ENCODE measurements around the gene KREMEN1.

DNA sequence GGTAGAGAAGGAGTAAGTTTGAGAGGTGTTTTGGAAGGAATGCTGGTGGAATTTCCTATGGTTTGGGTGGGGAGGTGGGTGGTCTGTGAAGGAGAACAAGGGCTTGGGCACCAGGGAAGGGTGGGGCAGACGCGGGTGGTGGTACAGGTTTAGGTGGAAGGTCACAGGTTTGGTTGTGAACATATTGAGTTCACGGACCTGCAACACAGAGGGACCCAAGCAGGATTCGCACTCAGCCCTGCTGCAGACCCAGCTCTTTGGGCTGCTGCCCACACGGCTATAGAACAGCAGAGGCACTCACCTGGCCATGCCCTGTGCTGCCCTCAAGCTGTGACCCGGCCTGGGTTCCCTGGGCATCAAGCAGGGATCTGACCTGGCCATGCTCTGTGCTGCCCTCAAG, 99.4 kb downstream of the KREMEN1 start:
- TF ChIP-seq, protein P1, sequence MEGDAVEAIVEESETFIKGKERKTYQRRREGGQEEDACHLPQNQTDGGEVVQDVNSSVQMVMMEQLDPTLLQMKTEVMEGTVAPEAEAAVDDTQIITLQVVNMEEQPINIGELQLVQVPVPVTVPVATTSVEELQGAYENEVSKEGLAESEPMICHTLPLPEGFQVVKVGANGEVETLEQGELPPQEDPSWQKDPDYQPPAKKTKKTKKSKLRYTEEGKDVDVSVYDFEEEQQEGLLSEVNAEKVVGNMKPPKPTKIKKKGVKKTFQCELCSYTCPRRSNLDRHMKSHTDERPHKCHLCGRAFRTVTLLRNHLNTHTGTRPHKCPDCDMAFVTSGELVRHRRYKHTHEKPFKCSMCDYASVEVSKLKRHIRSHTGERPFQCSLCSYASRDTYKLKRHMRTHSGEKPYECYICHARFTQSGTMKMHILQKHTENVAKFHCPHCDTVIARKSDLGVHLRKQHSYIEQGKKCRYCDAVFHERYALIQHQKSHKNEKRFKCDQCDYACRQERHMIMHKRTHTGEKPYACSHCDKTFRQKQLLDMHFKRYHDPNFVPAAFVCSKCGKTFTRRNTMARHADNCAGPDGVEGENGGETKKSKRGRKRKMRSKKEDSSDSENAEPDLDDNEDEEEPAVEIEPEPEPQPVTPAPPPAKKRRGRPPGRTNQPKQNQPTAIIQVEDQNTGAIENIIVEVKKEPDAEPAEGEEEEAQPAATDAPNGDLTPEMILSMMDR (IDR thresholded peaks at IDR 0.05): no peak
- TF ChIP-seq, protein P2, sequence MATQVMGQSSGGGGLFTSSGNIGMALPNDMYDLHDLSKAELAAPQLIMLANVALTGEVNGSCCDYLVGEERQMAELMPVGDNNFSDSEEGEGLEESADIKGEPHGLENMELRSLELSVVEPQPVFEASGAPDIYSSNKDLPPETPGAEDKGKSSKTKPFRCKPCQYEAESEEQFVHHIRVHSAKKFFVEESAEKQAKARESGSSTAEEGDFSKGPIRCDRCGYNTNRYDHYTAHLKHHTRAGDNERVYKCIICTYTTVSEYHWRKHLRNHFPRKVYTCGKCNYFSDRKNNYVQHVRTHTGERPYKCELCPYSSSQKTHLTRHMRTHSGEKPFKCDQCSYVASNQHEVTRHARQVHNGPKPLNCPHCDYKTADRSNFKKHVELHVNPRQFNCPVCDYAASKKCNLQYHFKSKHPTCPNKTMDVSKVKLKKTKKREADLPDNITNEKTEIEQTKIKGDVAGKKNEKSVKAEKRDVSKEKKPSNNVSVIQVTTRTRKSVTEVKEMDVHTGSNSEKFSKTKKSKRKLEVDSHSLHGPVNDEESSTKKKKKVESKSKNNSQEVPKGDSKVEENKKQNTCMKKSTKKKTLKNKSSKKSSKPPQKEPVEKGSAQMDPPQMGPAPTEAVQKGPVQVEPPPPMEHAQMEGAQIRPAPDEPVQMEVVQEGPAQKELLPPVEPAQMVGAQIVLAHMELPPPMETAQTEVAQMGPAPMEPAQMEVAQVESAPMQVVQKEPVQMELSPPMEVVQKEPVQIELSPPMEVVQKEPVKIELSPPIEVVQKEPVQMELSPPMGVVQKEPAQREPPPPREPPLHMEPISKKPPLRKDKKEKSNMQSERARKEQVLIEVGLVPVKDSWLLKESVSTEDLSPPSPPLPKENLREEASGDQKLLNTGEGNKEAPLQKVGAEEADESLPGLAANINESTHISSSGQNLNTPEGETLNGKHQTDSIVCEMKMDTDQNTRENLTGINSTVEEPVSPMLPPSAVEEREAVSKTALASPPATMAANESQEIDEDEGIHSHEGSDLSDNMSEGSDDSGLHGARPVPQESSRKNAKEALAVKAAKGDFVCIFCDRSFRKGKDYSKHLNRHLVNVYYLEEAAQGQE (IDR thresholded peaks at IDR 0.05; ENCODE audit: insufficient read depth in 1 of 2, low read depth in 2 of 2, low read length in 1 of 2): no peak
- TF ChIP-seq POLR2AphosphoS5 (IDR thresholded peaks at IDR 0.05; ENCODE audit: low read depth, low read length) (no peak), TCF7L2 (IDR thresholded peaks at IDR 0.05; ENCODE audit: low read depth, low read length) (no peak), SIN3A (IDR thresholded peaks at IDR 0.05; ENCODE audit: borderline replicate concordance, insufficient read depth, low read depth, low read length) (no peak)
